ENCODE measurements around the gene HMGN4.

GRCh38 chr6:26531897-26532296 is 6.3 kb upstream of the HMGN4 start:
- TF ChIP-seq CBX8 (IDR thresholded peaks at IDR 0.05; ENCODE audit: borderline replicate concordance, low read depth, low read length) (no peak), BRCA1 (IDR thresholded peaks at IDR 0.05; ENCODE audit: low read depth, low read length) (no peak), CTCF (IDR thresholded peaks at IDR 0.05; ENCODE audit: control extremely low read depth in 1 of 3, insufficient read depth in 1 of 3, low read depth in 1 of 3, low read length in 3 of 3) (no peak), POLR2A (IDR thresholded peaks at IDR 0.05; ENCODE audit: control extremely low read depth in 1 of 2, low read depth in 2 of 2, low read length in 2 of 2) (no peak)
